HUES64 (cell line): ENCODE results near the gene PRAME.

Experiments
- H3K27ac ChIP-seq: 2 replicates; pipeline ENCODE4 v1.7.0; 2013; ENCODE audit warnings: low read depth, low read length, inconsistent platforms
- H3K27me3 ChIP-seq: 2 replicates; pipeline ENCODE4 v1.6.1; 2013; ENCODE audit warnings: mild to moderate bottlenecking, low read length; ENCODE audit not compliant: insufficient read depth
- H3K36me3 ChIP-seq: 2 replicates; pipeline ENCODE4 v1.6.1; 2013; ENCODE audit warnings: mild to moderate bottlenecking, low read length; ENCODE audit not compliant: insufficient read depth
- H3K4me1 ChIP-seq: 2 replicates; pipeline ENCODE4 v1.6.1; 2013; ENCODE audit warnings: mild to moderate bottlenecking, low read length, moderate library complexity; ENCODE audit not compliant: insufficient read depth
- H3K4me3 ChIP-seq: 2 replicates; pipeline ENCODE4 v1.5.1; 2013; ENCODE audit warnings: mild to moderate bottlenecking, low read length, moderate library complexity
- H3K9ac ChIP-seq: 2 replicates; pipeline ENCODE4 v1.6.1; 2013; ENCODE audit warnings: mild to moderate bottlenecking, low read depth, low read length
- H3K9me3 ChIP-seq: 2 replicates; pipeline ENCODE4 v1.6.1; 2013; ENCODE audit warnings: low read depth, low read length; ENCODE audit not compliant: insufficient read depth
- WGBS: fragments of 150-250, 120-280 bp; methylation state at CpG from one replicate; pipeline ENCODE4 v1.1.7; 2013; ENCODE audit warnings: missing lambda C conversion rate; 5-methylcytosine and 5-hydroxymethylcytosine counted together

The PRAME gene

DNA sequence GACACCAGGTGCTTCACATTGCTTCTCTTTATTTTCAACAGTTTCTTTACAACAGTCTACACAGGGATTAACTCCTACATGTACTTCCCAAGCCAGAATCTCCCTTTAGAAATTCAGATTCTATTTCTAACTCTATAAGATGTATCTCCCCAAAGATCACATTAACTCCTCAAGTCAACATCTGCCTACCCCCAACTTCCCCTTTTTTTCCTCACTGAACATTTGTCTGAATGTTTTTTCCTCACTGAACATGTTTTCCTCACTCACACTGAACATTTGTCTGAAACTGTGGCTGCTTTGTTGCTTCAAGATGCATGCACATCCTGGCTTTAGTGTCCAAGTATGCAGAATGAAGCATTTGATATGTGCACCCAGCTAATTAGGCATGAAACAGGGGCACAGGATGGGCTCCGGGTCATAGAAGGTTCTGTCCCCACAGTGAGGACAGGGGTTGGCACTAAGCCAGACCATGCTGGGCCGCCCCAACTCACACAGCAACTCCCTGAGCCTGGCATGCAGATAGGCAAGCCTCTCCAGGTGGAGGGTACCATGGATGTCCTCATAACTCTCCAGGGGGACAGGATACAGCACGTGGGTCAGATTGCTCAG, 11.3 kb downstream of the PRAME start:
- Histone ChIP-seq H3K9ac (no peak overlapping the region), H3K9me3 (no peaks in the 10 kb centered on the region), H3K4me1 (no peaks in the 10 kb centered on the region), H3K4me3 (no peak overlapping the region), H3K36me3 (no peaks in the 10 kb centered on the region), H3K27ac (no peak overlapping the region), H3K27me3 (peaks cover 67% of the 10 kb centered on the region)
- 75% methylated on average over 3 of the region's 3 CpGs for WGBS

GRCh38 chr22:22547226-22547625, 11.8 kb downstream of the PRAME start:
- H3K4me3 ChIP-seq: no peak overlapping the region
- H3K27me3 ChIP-seq: peaks cover 73% of the 10 kb centered on the region
- H3K4me1 ChIP-seq: no peaks in the 10 kb centered on the region
- 97% methylated on average over 3 of the region's 3 CpGs for WGBS
- no peak overlapping the region for H3K9ac ChIP-seq
- no peak overlapping the region for H3K27ac ChIP-seq
- no peaks in the 10 kb centered on the region for H3K9me3 ChIP-seq
- no peaks in the 10 kb centered on the region for H3K36me3 ChIP-seq

GRCh38 chr22:22546490-22546889, 12.6 kb downstream of the PRAME start:
- Histone ChIP-seq H3K9me3 (no peaks in the 10 kb centered on the region), H3K36me3 (no peaks in the 10 kb centered on the region), H3K27ac (no peak overlapping the region), H3K9ac (no peak overlapping the region), H3K4me3 (no peak overlapping the region), H3K4me1 (no peaks in the 10 kb centered on the region), H3K27me3 (peaks cover 78% of the 10 kb centered on the region)
- 88% methylated on average over 5 of the region's 5 CpGs for WGBS

GRCh38 chr22:22545084-22545483, 14.0 kb downstream of the PRAME start:
- Histone ChIP-seq H3K9me3 (no peaks in the 10 kb centered on the region), H3K27me3 (peaks cover 69% of the 10 kb centered on the region), H3K27ac (no peak overlapping the region), H3K9ac (no peak overlapping the region), H3K4me3 (no peak overlapping the region), H3K4me1 (no peaks in the 10 kb centered on the region), H3K36me3 (no peaks in the 10 kb centered on the region)
- 92% methylated on average over 2 of the region's 2 CpGs for WGBS

DNA sequence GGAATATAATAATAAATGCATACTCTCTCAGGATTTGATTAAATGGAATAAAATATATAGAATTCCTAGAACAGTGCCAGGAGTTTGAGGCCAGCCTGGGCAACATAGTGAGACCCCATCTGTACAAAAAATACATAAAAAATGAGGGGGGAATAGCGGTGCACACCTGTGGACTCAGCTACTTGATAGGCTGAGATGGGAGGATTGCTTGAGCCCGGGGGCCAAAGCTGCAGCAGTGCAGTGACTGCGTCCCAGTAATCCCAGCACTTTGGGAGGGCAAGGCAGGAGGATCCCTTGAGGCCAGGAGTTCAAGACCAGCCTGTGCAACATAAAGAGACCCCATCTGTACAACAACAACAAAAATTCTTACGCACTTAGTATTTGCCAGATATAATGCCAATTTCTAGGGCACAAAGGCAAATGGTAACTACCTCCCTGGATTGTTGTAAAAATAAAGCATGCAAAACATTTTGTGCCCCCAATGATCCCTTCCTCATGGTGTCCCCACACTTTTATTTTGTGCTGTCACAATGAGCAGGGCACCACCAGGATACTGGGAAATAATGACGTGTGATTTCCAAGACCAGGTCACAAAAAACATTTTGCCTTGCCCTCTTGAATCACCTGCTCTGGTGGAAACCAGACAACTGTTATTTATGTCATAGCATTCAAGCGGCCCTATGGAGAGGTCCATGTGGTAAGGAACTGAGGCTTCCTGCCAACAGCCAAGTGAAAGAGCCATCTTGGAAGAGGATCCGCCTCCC, 20.7 kb downstream of the PRAME start:
- Histone ChIP-seq H3K27ac (no peak overlapping the region), H3K4me3 (no peak overlapping the region), H3K27me3 (peaks cover 64% of the 10 kb centered on the region), H3K36me3 (no peaks in the 10 kb centered on the region), H3K9me3 (no peaks in the 10 kb centered on the region), H3K9ac (no peak overlapping the region), H3K4me1 (no peaks in the 10 kb centered on the region)
- 92% methylated on average over 7 of the region's 7 CpGs for WGBS

DNA sequence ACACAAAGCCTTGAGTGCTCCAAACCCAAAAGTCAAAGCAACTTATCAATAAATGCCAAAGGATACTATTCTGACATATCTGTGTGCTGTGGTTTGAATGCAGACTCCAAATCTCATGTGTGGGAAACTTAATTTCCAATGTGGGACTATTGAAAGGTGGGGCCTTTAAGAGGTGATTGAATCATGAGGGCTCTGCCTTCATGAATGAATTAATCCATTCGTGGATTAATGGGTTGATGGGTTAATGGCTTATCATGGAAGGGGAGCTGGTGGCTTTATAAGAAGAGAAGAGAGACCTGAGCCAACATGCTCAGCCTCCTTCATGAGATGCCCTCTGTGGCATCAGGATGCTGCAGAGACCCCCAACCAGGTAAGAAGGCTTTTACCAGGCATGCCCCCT, 22.1 kb downstream of the PRAME start:
- H3K27ac ChIP-seq: no peak overlapping the region
- H3K27me3 ChIP-seq: peaks cover 54% of the 10 kb centered on the region
- 65% methylated on average over 1 of the region's 1 CpG for WGBS
- H3K4me1 ChIP-seq: no peaks in the 10 kb centered on the region
- no peaks in the 10 kb centered on the region for H3K36me3 ChIP-seq
- H3K9me3 ChIP-seq: no peaks in the 10 kb centered on the region
- H3K9ac ChIP-seq: no peak overlapping the region
- H3K4me3 ChIP-seq: no peak overlapping the region

DNA sequence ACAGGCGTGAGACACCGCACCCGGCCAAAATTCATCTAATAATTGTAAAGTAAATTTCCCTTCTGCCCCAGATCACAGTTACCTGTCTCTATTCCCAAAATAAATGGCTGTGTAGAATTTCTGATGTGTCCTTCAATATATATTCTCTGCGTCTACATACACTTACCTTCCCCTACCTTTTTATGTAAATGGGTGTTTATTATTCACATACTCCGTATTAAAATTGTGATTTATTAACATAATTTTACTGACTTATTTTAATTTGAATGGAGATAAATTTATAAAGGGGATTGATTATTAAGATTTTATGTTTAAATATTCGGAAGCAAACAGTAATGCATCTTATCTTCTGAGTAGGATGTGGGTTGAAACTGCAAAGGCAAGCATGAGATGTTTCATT, 22.6 kb downstream of the PRAME start:
- Histone ChIP-seq H3K4me1 (no peaks in the 10 kb centered on the region), H3K36me3 (no peaks in the 10 kb centered on the region), H3K27me3 (peaks cover 52% of the 10 kb centered on the region), H3K9ac (no peak overlapping the region), H3K9me3 (no peaks in the 10 kb centered on the region), H3K27ac (no peak overlapping the region), H3K4me3 (no peak overlapping the region)
- 97% methylated on average over 2 of the region's 6 CpGs for WGBS

DNA sequence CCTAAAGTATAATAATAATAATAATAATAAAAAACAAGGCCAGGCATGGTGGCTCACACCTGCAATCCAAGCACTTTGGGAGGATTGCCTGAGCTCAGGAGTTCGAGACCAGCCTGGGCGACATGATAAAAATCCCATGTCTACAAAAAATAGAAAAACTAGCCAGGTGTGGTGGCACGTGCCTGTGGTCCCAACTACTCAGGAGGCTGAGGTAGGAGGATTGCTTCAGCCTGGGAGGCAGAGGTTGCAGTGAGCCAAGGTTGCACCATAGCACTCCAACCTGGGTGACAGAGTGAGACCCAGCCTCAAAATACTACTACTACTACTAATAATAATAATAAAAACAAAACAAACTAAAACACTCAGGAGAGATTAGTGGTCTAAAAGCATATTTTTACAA, 23.4 kb downstream of the PRAME start:
- no peaks in the 10 kb centered on the region for H3K36me3 ChIP-seq
- 89% methylated on average over 3 of the region's 3 CpGs for WGBS
- peaks cover 52% of the 10 kb centered on the region for H3K27me3 ChIP-seq
- no peak overlapping the region for H3K9ac ChIP-seq
- H3K4me3 ChIP-seq: no peak overlapping the region
- H3K9me3 ChIP-seq: no peaks in the 10 kb centered on the region
- H3K4me1 ChIP-seq: no peaks in the 10 kb centered on the region
- no peak overlapping the region for H3K27ac ChIP-seq

DNA sequence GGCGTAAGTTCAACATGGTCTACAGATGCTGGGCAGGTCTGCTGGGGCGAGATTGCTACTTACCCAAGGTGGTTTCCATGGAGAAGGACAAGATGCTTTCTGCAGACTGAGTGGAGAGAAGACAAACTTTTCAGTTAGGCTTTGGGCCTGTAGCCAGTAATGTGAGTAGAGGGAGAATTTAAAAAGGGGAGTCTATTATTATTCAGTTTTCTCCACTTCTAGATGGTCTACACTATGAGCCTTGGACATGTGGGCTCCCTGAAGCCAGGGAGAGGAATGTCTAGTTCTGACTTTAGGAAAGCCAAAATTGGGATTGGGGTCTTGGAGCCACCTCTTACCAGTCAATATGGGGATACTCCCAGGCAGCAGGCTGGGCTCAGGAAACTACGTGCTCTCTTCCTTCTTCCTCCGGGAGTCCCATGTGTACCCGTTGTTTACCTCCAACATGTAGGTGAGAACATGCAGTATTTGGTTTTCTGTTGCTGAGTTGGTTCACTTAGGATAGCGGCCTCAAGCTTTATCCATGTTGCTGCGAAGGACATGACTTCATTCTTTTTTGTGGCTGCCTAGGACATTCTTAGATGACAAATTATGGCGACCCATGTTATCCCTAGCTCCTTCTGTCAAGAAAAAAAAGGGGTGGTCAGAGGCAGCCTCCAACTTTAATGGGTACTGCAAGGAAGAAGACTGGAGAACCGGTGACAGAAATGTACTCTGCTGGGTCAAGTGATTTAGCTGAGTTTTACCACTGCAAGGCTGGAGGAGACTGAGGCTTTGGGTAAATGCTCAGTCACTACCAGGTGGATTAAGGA, 24.3 kb downstream of the PRAME start:
- Histone ChIP-seq H3K4me3 (no peak overlapping the region), H3K9ac (no peak overlapping the region), H3K9me3 (no peaks in the 10 kb centered on the region), H3K4me1 (no peaks in the 10 kb centered on the region), H3K36me3 (no peaks in the 10 kb centered on the region), H3K27me3 (peaks cover 44% of the 10 kb centered on the region), H3K27ac (no peak overlapping the region)
- WGBS: 92% methylated on average over 9 of the region's 9 CpGs

- H3K36me3 ChIP-seq: no peaks in the 10 kb centered on the region
- no peak overlapping the region for H3K9ac ChIP-seq
- H3K4me3 ChIP-seq: no peak overlapping the region
- peaks cover 43% of the 10 kb centered on the region for H3K27me3 ChIP-seq
- WGBS: 93% methylated on average over 4 of the region's 5 CpGs
- no peaks in the 10 kb centered on the region for H3K4me1 ChIP-seq
- no peaks in the 10 kb centered on the region for H3K9me3 ChIP-seq
- H3K27ac ChIP-seq: no peak overlapping the region
Observed at GRCh38 chr22:22533863-22534262, 25.2 kb downstream of the PRAME start.

DNA sequence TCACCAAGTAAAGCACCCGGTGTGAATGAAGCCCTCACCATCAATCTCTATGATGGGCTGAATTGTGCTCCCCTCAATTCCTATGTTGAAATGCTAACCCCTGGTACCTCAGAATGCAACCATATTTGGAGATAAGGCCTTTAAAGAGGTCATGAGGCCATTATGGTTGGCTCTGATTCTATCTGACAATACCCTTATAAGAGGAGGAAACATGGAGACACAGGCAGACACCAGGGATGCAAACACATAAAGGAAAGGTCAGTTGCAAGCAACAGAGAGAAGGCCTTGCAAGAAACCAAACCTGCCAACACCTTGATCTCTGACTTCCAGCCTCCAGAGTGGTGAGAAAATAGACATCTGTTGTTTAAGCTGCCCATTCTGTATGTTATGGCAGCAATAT, 25.6 kb downstream of the PRAME start:
- H3K9me3 ChIP-seq: no peaks in the 10 kb centered on the region
- peaks cover 40% of the 10 kb centered on the region for H3K27me3 ChIP-seq
- 92% methylated on average over 1 of the region's 1 CpG for WGBS
- H3K27ac ChIP-seq: no peak overlapping the region
- H3K4me1 ChIP-seq: no peaks in the 10 kb centered on the region
- H3K36me3 ChIP-seq: no peaks in the 10 kb centered on the region
- H3K4me3 ChIP-seq: no peak overlapping the region
- H3K9ac ChIP-seq: no peak overlapping the region
